NCI-H2196 (cell line): ENCODE data around the gene DAB2IP.

Source experiments
- DNase-seq: peaks from one replicate; lab custom pipeline; 2025; ENCODE audit not compliant: unreplicated experiment; lab: John Stamatoyannopoulos, UW

DAB2IP gene

DNA sequence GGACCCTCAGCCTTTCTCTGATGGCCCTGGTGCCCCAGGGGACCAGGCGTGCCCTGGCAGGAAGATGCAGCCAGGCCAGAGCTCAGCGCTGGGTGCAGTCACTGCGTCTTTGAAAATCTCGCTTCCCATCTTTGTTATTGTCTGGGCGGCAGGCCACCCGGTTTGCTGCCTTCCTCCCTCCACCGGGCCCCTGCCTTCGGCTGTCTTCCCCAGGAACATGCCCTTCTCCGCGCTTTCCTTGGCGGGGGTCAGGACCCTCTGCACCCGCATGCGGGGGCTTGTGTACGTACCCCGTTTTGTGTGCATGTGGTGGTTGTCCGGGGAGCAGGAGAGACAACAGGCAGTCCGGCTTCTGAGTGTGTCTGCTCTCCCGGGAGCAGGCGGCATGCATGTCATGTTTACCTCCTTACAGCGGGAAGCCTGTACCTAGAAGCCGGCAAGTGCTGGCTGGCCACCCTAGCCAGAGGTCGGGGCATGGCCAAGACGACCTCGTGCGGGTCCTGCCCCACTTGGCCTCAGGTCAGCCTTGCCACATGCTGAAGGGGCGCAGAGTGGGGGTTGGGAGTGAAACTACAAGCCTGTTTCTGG is 49.5 kb downstream of the DAB2IP start:
- DNase-seq, result no peak

DNA sequence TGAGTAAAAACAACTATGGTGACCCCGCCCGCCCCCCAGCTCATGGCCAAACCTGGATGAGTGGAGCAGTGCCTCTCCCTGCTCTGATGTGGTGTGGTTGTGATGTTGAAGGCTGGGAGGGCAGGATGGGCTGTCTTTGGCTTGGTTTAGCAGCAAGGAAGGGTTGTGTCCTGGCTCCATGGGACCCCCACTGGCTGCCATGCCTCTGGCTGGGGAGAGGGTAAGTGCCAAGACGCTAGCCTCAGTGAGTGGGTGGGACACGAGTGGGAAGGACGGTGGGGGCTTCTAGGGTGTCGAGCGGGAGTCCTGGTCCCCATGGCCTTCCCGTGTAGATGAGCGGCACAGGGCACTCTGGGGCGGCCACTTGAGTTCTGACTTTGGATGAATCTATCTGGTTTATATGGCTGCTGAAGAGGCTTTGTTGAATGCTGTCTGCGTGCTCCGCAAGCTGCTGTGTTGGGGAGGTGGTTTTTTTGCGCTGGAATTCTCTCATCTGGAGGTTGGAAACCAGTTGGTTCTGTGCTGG is 50.4 kb downstream of the DAB2IP start:
- DNase-seq, result no peak

DNA sequence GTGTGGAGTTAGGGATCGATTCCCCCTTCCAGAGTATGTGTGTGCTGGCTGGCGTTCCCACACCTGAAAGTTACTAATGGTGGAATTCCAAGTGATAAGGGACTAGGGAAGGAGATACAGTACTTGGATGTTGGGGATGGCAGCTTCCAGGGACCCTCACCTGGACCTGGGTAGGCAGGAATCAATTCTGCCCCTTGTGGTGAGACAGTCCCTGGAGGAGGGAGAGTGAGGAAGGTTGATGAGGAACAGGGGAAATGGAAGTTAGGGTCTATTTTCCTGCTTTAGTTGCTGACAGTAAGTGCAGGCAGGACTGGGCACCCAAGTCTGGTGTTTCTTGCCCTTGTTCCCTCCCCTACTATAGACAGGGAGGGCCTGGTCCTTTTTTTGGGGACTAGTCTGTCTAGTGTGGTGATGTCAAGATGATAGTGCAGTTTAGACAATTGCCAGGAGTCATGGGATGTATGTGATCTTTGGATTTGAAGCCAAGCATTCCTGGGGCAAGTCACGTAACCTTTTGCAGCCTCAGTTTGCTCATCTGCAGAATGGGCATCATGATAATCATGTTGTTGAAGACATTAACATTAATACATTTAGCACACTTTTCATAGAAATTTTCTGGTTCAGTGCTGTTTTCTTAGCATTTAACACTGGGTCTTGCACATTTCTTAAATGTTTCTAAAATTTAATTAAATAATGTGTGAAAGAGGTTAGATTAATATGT is 51.7 kb downstream of the DAB2IP start:
- no peak for DNase-seq

DNA sequence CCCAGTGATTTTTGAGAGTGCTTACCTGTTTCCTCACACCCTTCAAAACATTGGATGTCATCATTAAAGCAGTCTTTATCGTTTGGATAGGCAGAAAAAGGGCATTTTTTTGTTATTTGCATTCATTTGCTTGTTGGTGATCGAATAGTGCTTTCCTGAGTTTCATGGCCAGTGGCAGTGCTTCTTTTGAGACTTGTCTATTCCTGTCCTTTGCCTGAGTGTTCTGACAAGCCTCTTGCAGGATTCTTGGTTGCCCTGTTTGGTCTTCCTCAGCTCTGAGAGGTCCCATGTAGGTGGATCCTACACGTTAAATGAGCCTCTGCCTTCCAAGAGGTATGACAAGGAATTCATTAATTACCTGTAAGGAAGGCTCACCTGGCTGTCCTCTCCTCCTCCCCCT is 52.8 kb downstream of the DAB2IP start:
- no peak for DNase-seq

DNA sequence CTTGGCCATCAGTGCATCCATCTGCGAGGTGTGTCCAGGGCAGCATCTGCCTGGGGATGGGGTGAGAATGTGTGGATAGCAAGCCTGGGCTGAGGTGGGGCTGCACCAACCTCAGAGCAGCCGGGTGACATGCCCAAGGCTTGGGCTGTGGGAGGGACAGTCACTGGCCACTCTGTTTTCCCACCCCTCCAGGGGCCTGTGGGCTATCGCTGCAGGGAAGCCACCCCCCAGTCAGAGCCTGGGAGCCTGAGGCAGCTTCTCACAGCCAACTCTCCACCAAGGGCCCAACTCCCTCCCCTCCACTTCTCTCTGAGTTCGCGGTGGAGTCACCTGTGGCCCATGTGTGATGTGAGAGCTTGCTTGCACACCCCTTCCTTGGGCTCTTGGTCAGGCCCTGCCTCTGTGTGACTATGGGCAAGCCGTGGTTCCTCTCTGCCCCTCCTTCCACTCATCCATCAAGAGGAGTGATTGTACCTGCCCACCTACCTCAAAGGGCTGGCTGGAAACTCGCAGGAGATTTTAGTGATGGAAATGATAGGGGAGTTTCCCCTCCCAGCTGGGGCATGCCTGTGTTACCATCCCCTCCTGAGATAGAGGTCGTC is 54.8 kb downstream of the DAB2IP start:
- DNase-seq, result no peak

DNA sequence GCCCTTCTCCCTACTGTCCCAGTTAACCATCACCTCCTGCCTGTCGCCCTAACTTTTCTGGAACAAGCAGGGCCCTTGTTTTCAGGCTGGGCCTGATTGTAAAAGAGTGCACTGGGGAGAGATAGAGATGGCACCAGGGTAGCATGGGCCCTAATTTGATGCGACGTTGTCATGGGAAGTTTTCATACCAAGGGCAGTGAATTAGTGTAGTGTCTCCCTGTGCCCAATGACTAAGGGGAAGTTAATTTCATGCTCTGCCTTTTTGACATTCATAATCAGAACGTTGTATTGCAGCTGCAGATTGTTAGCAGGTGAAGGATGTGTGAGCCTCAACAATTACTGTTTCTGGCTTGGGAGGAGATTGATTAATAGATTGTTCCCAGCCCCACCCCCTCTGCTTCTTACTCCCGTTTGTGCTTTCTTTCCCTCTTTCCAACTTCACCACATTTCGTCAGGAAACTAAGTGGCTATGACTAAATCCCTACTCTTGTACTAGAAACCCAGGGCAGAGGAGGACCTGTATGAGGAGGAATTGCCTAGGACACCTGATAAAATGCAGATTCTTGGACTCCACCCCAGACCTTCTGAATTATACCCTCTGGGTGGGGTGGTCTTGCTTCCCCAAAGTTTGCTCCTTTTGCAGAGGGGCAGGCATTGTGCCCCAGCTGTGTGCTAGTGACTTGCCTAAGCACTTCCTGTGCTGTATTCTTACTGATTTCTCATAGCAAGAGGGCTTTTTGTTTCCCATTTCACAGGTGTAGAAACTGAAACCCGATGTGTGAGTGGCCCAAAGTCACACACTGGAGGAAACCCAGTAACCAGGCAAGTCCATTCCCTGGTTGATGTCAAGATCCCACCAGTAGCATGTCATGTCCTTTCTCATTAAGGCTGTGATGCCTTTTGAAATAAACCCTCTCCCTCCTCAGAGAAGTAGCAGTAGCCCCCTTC is 56.3 kb downstream of the DAB2IP start:
- DNase-seq, result no peak

DNA sequence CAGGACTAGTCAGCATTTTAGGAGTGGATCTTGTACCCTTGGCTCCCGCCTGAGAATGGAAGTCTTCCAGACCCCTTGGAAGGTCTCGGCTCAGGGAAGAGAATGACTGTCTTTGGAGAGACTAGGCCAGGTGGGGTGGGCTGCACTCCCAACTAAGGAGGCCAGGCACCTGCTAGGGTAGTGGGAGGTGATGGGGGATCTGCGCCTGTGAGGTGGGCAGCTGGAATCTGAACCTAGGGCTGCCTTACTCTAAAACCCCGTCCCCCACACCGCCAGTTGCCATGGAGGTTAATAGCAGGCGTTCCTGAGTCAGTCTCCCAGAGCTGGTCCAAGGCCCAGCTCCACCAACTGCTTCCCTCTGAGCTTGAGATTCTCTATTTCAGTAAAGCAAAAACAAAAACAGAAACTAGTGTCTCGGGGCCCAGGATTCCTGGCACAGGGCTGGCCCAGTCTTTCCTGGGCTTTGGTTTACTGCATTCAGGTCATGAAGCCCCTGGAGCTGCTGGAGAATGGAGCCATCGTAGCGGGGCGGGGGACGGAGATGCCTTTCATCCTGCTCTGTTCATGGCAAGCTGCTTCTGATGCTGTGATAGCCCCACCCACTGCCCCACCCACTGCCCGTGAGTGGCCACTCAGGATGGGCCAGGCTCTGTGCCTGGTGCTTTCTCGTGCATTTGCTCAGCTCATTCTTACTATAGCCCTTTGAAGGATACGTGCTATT is 57.5 kb downstream of the DAB2IP start:
- DNase-seq, result no peak

DNA sequence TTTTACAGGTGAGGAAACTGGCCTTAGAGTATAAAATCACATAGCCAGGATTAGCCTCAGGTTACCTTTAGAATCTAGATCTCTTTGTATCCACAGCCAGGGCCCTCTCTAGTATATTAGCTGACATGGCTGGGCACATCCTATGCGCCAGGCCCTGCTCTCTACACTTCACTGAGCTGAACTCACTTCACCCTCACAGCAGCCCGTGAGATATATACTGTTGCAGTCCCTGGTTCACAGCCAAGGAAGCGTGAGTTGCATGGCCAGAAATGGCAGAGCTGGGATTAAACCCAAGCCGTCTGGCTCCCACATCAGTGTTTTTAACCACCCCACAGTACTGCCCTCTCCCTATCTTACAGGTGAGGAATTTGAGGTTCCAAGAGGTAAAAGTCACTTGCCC is 58.4 kb downstream of the DAB2IP start:
- peak; percentile 53 for DNase-seq

DNA sequence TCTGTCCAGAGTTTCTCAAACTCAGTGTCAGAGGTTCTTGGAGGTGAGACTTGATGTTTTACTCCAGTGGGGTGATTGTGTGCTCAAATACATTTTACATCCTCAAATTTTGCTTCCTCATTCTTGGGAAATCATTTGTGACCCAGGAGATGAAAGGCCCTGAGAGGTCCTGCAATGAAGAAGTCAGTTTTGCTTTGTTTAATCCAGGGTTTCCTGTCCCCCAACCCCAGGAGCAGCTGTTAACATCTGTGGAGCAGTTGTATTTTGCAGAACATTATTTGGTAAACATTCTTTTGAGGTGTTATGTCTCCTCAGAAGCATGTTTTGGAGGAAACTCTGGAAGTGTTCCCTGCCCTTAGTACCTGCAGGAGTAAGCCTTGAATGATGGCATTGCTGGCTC is 59.8 kb downstream of the DAB2IP start:
- DNase-seq, result no peak

DNA sequence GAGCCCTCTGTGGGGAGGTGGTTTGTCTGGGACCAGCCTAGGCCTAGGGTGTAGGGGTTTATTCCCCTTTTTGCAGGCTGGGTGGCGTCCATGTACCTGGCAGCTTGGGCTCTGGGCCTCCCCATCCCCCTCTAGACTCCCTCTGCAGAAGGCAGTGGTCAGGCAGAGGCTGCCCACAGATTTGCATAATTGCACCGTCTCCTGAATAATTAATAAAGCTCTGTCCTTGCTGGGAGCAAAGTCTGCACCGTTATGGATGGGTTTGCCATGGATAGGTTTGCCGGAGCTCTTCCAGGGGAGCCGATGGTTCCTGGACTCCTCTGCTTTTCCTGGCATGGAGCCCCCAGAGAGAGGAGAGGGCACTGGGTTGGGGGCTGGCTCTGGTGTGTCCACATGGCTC is 60.4 kb downstream of the DAB2IP start:
- DNase-seq, result no peak

DNA sequence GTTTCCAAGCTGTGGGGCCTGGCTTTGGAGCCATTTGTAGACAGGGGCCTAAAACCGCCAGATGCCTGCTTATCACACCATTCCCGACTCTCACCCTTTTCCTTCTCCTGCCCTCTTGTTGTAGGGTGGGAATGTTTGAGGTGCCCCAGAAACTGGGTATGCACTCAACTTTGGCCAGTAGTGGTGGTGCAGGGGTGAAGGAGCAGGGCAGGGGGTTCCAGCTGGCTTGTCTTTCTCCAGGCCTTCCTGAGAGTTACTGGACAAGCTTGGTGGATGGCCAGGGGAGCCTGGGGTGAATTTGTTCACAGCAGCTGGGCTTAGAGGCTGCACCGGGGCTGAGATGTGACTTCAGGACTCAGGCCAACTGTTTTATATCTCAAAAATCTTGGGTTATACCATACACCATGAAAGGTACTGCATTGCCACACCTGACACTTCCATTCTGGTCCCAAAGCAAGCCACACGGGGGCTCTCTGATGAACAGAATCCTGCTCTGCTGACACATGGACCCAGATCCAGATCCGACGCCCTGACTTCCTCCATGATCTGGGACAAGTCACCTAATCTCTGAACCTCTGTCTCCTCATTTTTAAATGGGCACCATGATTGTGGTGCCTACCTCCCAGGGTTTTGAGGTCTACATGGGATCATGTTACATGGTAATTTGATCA is 62.1 kb downstream of the DAB2IP start:
- DNase-seq, result no peak

DNA sequence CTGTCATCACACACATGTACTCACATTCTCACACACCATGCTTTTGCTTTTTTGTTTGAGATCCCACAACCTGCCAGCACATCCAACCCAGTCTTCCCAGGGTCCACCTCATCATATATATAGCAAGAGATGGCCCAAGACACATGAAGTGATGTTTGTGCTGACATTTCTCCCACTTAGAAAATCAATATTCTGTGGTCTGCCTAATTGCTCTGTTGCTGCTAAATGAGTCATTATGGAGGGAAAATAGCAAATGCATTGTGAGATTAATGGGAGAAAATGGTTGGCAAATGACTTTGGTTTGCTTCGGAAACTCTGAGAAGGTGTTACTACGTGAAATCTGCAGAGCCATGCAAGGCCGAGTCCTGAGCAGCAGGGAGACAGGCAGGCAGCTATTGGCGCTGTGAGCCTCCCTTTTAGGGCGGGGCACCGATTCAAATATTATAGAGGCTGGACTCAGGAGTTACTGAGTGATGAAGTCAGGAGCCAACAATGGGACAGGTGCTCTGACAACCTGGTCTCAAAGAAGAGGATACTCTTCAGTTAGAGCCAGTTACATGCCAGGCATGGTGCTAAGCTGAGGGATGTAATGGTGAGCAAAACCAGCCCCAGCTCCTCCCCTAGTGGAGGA is 62.8 kb downstream of the DAB2IP start:
- no peak for DNase-seq

DNA sequence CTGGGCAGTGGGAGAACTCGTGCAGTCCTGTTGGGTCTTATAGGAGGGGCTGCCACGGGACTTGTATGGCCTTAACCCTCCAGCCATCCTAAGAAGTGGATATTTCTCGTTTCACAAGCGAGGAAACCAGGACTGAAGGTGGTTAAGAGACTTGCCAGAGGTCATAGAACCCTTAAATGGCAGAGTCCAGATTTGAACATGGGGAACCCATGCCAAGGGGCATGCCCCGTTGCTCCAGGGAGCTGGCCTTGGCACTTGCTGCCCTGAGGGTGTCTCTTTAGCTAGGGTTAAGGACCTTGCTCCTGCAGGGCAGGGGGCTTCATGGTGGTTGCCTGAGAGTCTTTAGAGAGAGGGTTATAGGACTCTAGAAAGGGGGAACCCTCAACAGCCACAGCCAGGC is 63.4 kb downstream of the DAB2IP start:
- DNase-seq, result no peak

DNA sequence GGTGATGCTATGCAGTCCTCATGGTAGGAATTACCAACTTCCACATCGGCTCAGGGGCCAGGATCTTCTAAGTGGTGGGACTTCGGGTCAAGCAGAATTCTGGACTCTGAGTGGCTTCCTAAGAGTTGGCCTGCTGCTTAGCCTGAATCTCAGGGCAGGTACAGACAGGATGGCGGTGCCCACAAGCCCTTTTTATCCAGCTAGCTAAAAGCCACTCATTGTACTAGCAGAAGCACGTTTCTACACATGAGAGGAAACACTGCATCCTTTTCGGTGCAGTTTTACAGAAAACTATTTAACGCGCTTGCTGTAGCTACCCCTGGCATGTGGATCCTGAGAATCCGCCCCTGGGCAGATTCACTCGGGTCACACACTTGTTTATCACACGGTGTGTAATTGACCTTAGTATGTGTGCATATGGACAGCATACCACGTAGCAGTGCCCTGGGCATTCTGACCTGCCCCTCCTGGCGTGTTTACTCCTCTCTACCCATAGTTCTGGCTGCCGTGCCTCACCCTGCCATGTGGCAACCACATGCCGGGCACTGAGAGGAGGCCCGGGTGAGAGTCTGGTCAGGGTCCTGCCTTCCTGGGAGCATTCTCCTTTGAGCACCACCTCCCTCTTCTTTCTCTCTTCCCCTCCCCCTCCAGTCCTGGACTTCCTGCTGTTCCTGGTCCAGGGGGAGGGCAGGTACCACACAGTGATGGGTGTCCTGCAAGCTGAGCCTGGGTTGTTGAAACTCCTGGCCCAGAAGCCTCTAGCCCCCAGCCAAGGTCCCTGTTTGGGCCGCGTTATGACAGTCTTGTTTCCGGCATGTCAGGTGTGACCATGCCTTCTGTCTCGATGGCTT is 65.9 kb downstream of the DAB2IP start:
- DNase-seq, result no peak

DNA sequence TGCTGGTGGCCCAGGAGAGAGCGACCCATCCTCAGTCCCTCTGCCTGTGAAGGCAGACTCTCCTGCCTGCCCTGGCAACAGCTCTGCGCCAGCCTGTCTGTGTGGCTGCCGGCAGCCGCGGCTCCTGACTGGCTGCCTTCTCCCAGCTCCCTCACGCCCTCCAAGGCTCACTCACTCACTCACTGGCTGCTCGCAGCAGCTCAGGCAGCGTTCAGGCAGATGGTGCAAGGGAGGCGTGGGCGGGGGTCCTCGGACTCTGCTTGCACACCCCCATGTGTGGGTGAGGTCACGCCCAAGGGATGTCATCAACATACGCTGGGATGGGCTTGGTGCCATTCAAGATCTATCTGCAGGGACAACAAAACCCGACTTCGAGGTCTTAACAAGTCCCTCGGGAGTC is 66.7 kb downstream of the DAB2IP start:
- DNase-seq, result no peak

DNA sequence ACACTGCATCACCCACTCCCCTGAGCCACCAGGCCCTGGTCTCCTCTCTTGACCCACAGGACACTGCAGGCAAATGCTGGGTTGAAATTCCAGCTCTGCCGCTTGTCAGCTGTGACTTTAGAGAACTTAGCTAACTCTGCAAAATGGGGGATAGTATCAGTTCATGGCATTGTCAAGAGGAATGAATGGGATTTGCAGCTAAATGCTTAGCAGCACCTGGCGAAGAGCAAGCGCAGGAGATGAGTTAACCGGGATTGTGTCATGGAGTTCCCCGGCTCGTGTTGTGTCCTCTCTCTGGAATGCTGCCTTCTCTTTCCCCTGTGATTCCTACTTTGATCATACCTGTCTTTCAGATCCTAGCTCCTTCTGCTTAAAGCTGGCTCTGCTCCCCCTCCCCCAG is 67.1 kb downstream of the DAB2IP start:
- DNase-seq, result no peak

DNA sequence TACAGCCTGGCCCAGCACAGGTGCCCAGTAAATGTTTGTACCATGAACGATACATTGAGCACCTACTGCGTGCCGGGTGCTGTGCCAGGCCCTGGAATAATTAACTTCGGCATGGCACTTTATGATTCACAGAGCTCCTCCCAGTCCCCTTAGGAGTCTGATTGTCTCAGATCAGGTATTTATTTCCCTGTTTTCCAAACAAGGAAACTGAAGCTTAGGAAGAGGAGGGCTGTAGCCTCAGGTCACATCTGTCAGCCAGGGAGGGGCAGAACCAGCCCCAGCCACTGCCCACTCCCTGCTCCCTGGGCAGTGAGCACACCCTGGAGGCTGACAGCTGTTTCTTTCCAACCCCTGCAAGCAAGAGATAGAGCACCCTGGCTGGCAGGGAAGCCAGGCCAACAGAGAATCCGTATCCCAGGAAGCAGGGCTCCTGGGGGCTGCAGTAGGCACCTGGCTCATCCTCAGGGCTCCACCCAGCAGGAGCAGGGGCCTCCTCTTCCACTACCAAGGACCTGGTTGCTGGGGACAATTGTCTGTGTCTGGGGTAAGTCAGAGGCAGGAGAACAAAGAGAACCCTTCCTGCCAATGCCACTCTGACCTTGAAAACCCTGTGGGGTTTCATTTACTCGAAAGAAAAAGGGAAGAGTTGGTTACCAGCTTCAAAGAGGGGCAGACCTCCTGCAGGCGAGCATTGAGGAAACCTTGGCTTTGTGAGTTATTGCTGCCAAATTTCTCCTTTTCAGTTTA is 69.0 kb downstream of the DAB2IP start:
- peak; percentile 19 for DNase-seq

DNA sequence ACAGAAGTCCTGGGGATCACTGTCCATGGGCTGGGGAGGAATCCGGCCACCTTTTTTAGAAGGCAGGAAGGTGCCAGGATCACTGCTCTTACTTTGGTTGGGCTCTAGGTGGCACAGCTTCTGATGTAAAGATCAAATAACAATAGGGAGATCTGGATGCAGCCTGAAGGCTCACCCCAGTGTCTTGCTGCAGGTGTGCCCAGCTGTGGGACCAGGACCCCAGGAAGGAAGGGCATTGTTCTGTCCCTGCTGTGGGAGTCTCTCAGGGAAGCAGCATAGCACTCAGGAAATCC is 69.6 kb downstream of the DAB2IP start:
- DNase-seq, result no peak
